NOMO-1 treated with dmso at 0.1 percent for 144 hours (cell line): ENCODE results near the gene AS3MT.
"Not testable (repeated sequence)": the region's sequence is repeated elsewhere in the genome, so short reads cannot be mapped to it uniquely, and the experiment has no call there.

Experiments used
- DNase-seq: peaks from one replicate; lab custom pipeline; 2025; ENCODE audit not compliant: unreplicated experiment; lab: John Stamatoyannopoulos, UW

Gene AS3MT

GRCh38 chr10:102919246-102919959, 50.1 kb downstream of the AS3MT start:
- DNase-seq = no peak

GRCh38 chr10:102919992-102920739, 50.9 kb downstream of the AS3MT start:
- DNase-seq = no peak

- no peak for DNase-seq
These were observed 54.3 kb downstream of the AS3MT start for GRCh38 chr10:102923601-102924000.

GRCh38 chr10:102926842-102927241, 57.6 kb downstream of the AS3MT start:
- no peak for DNase-seq

- peak; percentile 71 for DNase-seq
These were observed 58.2 kb downstream of the AS3MT start for GRCh38 chr10:102927311-102928010.

- DNase-seq = not testable (repeated sequence)
These were observed 59.2 kb downstream of the AS3MT start for GRCh38 chr10:102928442-102928841.

GRCh38 chr10:102930720-102931119, 61.5 kb downstream of the AS3MT start:
- DNase-seq = no peak

- DNase-seq = no peak
These were observed 62.4 kb downstream of the AS3MT start for GRCh38 chr10:102931643-102932042.

GRCh38 chr10:102935505-102935904, 66.2 kb downstream of the AS3MT start:
- DNase-seq = no peak

- DNase-seq = no peak
These were observed 66.8 kb downstream of the AS3MT start for GRCh38 chr10:102935939-102936605.

GRCh38 chr10:102941401-102941800, 72.1 kb downstream of the AS3MT start:
- no peak for DNase-seq

GRCh38 chr10:102945449-102945848, 76.2 kb downstream of the AS3MT start:
- no peak for DNase-seq

GRCh38 chr10:102945962-102946361, 76.7 kb downstream of the AS3MT start:
- no peak for DNase-seq

- DNase-seq = no peak
These were observed 77.7 kb downstream of the AS3MT start for GRCh38 chr10:102946992-102947391.

- DNase-seq = no peak
These were observed 78.9 kb downstream of the AS3MT start for GRCh38 chr10:102948176-102948575.

- DNase-seq = no peak
These were observed 79.5 kb downstream of the AS3MT start for GRCh38 chr10:102948786-102949185.

- DNase-seq = no peak
These were observed 80.6 kb downstream of the AS3MT start for GRCh38 chr10:102949916-102950315.

GRCh38 chr10:102951316-102951715, 82.0 kb downstream of the AS3MT start:
- no peak for DNase-seq
